COLO668 (cell line): Measurements from ENCODE around the gene TMEM95.
"Not testable (repeated sequence)": the region's sequence is repeated elsewhere in the genome, so short reads cannot be mapped to it uniquely, and the experiment has no call there.

ENCODE experiments used
- DNase-seq: peaks from one replicate; lab custom pipeline; 2025; ENCODE audit not compliant: unreplicated experiment; lab: John Stamatoyannopoulos, UW

Gene TMEM95

GRCh38 chr17:7323731-7324437, 31.1 kb upstream of the TMEM95 start:
- DNase-seq: peak; percentile 9

GRCh38 chr17:7324438-7324779, 30.5 kb upstream of the TMEM95 start:
- no peak for DNase-seq

GRCh38 chr17:7325031-7325528, 29.9 kb upstream of the TMEM95 start:
- no peak for DNase-seq

- DNase-seq: no peak
Measured at GRCh38 chr17:7326186-7326585, 28.8 kb upstream of the TMEM95 start.

GRCh38 chr17:7327056-7327455, 27.9 kb upstream of the TMEM95 start:
- no peak for DNase-seq

GRCh38 chr17:7327501-7327900, 27.5 kb upstream of the TMEM95 start:
- DNase-seq: no peak

- DNase-seq: no peak
Measured at GRCh38 chr17:7328009-7328408, 26.9 kb upstream of the TMEM95 start.

GRCh38 chr17:7328840-7329373, 26.0 kb upstream of the TMEM95 start, which contains the start of gene NEURL4:
Gene NEURL4 (minus strand): TSS chr17:7329335. CDS start chr17:7329312, 23 bp downstream.
- DNase-seq: peak; percentile 46

GRCh38 chr17:7329374-7329996, 25.5 kb upstream of the TMEM95 start:
- peak; percentile 95 for DNase-seq

GRCh38 chr17:7329997-7330637, 24.8 kb upstream of the TMEM95 start:
- peak; percentile 59 for DNase-seq

GRCh38 chr17:7330638-7331015, 24.3 kb upstream of the TMEM95 start:
- no peak for DNase-seq

- DNase-seq: no peak
Measured at GRCh38 chr17:7332111-7332510, 22.8 kb upstream of the TMEM95 start.

GRCh38 chr17:7332600-7333069, 22.3 kb upstream of the TMEM95 start:
- not testable (repeated sequence) for DNase-seq

GRCh38 chr17:7334938-7335538, 19.9 kb upstream of the TMEM95 start:
- DNase-seq: no peak

- DNase-seq: not testable (repeated sequence)
Measured at GRCh38 chr17:7335765-7336164, 19.2 kb upstream of the TMEM95 start.

- no peak for DNase-seq
Measured at GRCh38 chr17:7336240-7337175, 18.4 kb upstream of the TMEM95 start, which contains the start of gene ACAP1. Gene ACAP1 (plus strand): TSS chr17:7336529. CDS start chr17:7336735, 206 bp downstream.

GRCh38 chr17:7337600-7337999, 17.4 kb upstream of the TMEM95 start:
- not testable (repeated sequence) for DNase-seq

GRCh38 chr17:7340179-7340578, 14.8 kb upstream of the TMEM95 start:
- DNase-seq: no peak

GRCh38 chr17:7341842-7342241, 13.1 kb upstream of the TMEM95 start:
- DNase-seq: no peak

- no peak for DNase-seq
Measured at GRCh38 chr17:7343250-7343649, 11.7 kb upstream of the TMEM95 start.
